Liver (tissue), 9 donors: ENCODE data around the gene TNFSF4. TPM values are rescaled to one million over a fixed set of nuclear protein-coding genes. Genes with fewer than 3 reads are reported as not detected.
"Not testable (repeated sequence)": the region's sequence is repeated elsewhere in the genome, so short reads cannot be mapped to it uniquely, and the experiment has no call there.

ENCODE experiments used
- DNase-seq: peaks from one replicate; pipeline ENCODE4 v3.0.0-alpha.2; 2017; ENCODE audit warnings: low spot score
- H3K27ac ChIP-seq, 2 donors: one replicate each; pipeline ENCODE4 v1.7.0; 2013; ENCODE audit warnings: inconsistent platforms in 2 of 2, low read length in 2 of 2, control low read depth in 1 of 2, low read depth in 1 of 2, mild to moderate bottlenecking in 1 of 2
- H3K27me3 ChIP-seq, 4 donors: one replicate each; pipeline versions ENCODE4 v1.6.1 to v1.7.0; 2013; ENCODE audit warnings: low read length in 3 of 4, inconsistent platforms in 1 of 4, mild to moderate bottlenecking in 1 of 4, moderate library complexity in 1 of 4; ENCODE audit not compliant: control insufficient read depth in 4 of 4, insufficient read depth in 4 of 4
- H3K36me3 ChIP-seq, 4 donors: one replicate each; pipeline versions ENCODE4 v1.6.1 to v1.7.0; 2013; ENCODE audit warnings: low read length in 3 of 4, mild to moderate bottlenecking in 3 of 4, low read depth in 1 of 4, moderate library complexity in 1 of 4; ENCODE audit not compliant: control insufficient read depth in 4 of 4, insufficient read depth in 3 of 4
- H3K4me1 ChIP-seq, 4 donors: one replicate each; pipeline versions ENCODE4 v1.6.1 to v1.7.0; 2013; ENCODE audit warnings: low read length in 3 of 4, mild to moderate bottlenecking in 3 of 4, moderate library complexity in 1 of 4; ENCODE audit not compliant: control insufficient read depth in 4 of 4, insufficient read depth in 4 of 4
- H3K4me3 ChIP-seq, 3 donors: one replicate each; pipeline versions ENCODE4 v1.6.1 to v1.7.0; 2013; ENCODE audit warnings: low read length in 3 of 3, control low read depth in 1 of 3, low read depth in 1 of 3, mild to moderate bottlenecking in 1 of 3
- H3K9ac ChIP-seq, 2 donors: one replicate each; pipeline ENCODE4 v1.7.0; 2013; ENCODE audit warnings: low read length in 2 of 2, mild to moderate bottlenecking in 2 of 2, moderate library complexity in 2 of 2, control low read depth in 1 of 2, low read depth in 1 of 2
- H3K9me3 ChIP-seq, 4 donors: one replicate each; pipeline versions ENCODE4 v1.6.1 to v1.7.0; 2013; ENCODE audit warnings: low read length in 3 of 4; ENCODE audit not compliant: control insufficient read depth in 4 of 4
- ATF3 ChIP-seq: IDR thresholded peaks from 2 replicates; pipeline ENCODE4 v1.6.1; 2016; ENCODE audit warnings: antibody characterized with exemption
- CTCF ChIP-seq: fragments of 150-350 bp; IDR thresholded peaks from 2 replicates; pipeline ENCODE4 v1.5.1; 2017; ENCODE audit warnings: improper control_type of control experiment, low read depth, low read length; ENCODE audit not compliant: missing input control
- EGR1 ChIP-seq, 2 donors: IDR thresholded peaks; 2 replicates each; pipeline ENCODE4 v1.6.1; 2016 to 2018; ENCODE audit warnings: antibody characterized with exemption in 2 of 2, low read depth in 2 of 2
- FOXA1 ChIP-seq: IDR thresholded peaks from 2 replicates; pipeline ENCODE4 v1.6.1; 2016; ENCODE audit warnings: antibody characterized with exemption
- FOXA2 ChIP-seq: IDR thresholded peaks from 2 replicates; pipeline ENCODE4 v1.6.1; 2016; ENCODE audit warnings: antibody characterized with exemption
- HNF4A ChIP-seq, 2 donors: conservative IDR thresholded peaks; 2 replicates each; pipeline ENCODE4 v1.6.1; 2016; ENCODE audit warnings: antibody characterized with exemption in 2 of 2, mild to moderate bottlenecking in 2 of 2
- HNF4G ChIP-seq: IDR thresholded peaks from 2 replicates; pipeline ENCODE4 v1.6.1; 2016; ENCODE audit warnings: antibody characterized with exemption
- JUND ChIP-seq, 2 donors: IDR thresholded peaks; 2 replicates each; pipeline ENCODE4 v1.6.1; 2016; ENCODE audit warnings: antibody characterized with exemption in 2 of 2
- MAX ChIP-seq: IDR thresholded peaks from 2 replicates; pipeline ENCODE4 v1.6.1; 2016; ENCODE audit warnings: antibody characterized with exemption
- NR2F2 ChIP-seq: IDR thresholded peaks from 2 replicates; pipeline ENCODE4 v1.6.1; 2016; ENCODE audit warnings: antibody characterized with exemption
- REST ChIP-seq: IDR thresholded peaks from 2 replicates; pipeline ENCODE4 v1.6.1; 2016; ENCODE audit warnings: antibody characterized with exemption, mild to moderate bottlenecking
- SP1 ChIP-seq: IDR thresholded peaks from 2 replicates; pipeline ENCODE4 v1.6.1; 2018; ENCODE audit warnings: antibody characterized with exemption, mild to moderate bottlenecking
- TAF1 ChIP-seq: conservative IDR thresholded peaks from 2 replicates; pipeline ENCODE4 v1.6.1; 2016; ENCODE audit warnings: antibody characterized with exemption, mild to moderate bottlenecking
- YY1 ChIP-seq: IDR thresholded peaks from 2 replicates; pipeline ENCODE4 v1.6.1; 2016; ENCODE audit warnings: antibody characterized with exemption, mild to moderate bottlenecking
- ZBTB33 ChIP-seq: IDR thresholded peaks from 2 replicates; pipeline ENCODE4 v1.6.1; 2016; ENCODE audit warnings: antibody characterized with exemption
- WGBS: extraction: QIAGEN DNeasy Blood & Tissue Kit; methylation state at CpG from one replicate; pipeline ENCODE4 v1.1.7; 2013; 5-methylcytosine and 5-hydroxymethylcytosine counted together
- polyA plus RNA-seq, 2 donors: library from polyadenylated mRNA; stranded (reverse) in 1 of 2; unstranded in 1 of 2; fragments of 200-250 nt in 1 of 2; fragments of >200 nt in 1 of 2; fragmentation: Nextera tagmentation in 1 of 2; extraction: Ambion mirVana in 1 of 2; gene quantifications; one replicate each; pipeline versions ENCODE4 v1.2.1 to v1.2.3, GENCODE V29; 2013 to 2015
- total RNA-seq, 2 donors: library from RNA; depleted of rRNA; stranded (reverse); fragments of >200 nt; gene quantifications; one replicate each; pipeline ENCODE4 v1.2.3, GENCODE V29; 2014
- donor health status: healthy.
- donor health status: healthy.
- donor health status: healthy.
- donor health status: healthy.
- donor health status: healthy.

TNFSF4 gene
- total and polyA plus RNA-seq, 4 donors: 0.18 to 2.1 (median 0.45) TPM

- Histone ChIP-seq H3K36me3 (no peaks in the 10 kb centered on the region), H3K4me3 (no peak overlapping the region), H3K9me3 (no peaks in the 10 kb centered on the region), H3K4me1 (no peaks in the 10 kb centered on the region), H3K27me3 (no peaks in the 10 kb centered on the region), H3K27ac (no peak overlapping the region), H3K9ac (no peak overlapping the region)
- 88% methylated on average over 3 of the region's 3 CpGs for WGBS
- TF ChIP-seq REST: no peak
- DNase-seq: no peak
Measured at GRCh38 chr1:173161510-173162221, 45.5 kb downstream of the TNFSF4 start.

GRCh38 chr1:173153964-173154363 lies 53.2 kb downstream of the TNFSF4 start:
- H3K4me3 ChIP-seq, DNase-seq, H3K9me3 ChIP-seq, H3K27me3 ChIP-seq, H3K27ac ChIP-seq, H3K9ac ChIP-seq, H3K4me1 ChIP-seq, H3K36me3 ChIP-seq: not testable (repeated sequence)
- 95% methylated on average over 9 of the region's 9 CpGs for WGBS

GRCh38 chr1:173153503-173153902 lies 53.6 kb downstream of the TNFSF4 start:
- Histone ChIP-seq H3K4me1 (no peaks in the 10 kb centered on the region), H3K4me3 (no peak overlapping the region), H3K9ac (no peak overlapping the region), H3K27me3 (no peaks in the 10 kb centered on the region), H3K36me3 (no peaks in the 10 kb centered on the region), H3K9me3 (peaks cover 0 to 3% (median 0%) of the 10 kb centered on the region in 4 donors), H3K27ac (no peak overlapping the region)
- no peak for TF ChIP-seq HNF4G
- no peak for TF ChIP-seq MAX
- TF ChIP-seq EGR1 (IDR thresholded peaks at IDR 0.05; ENCODE audit: low read depth in 2 of 2): no peak
- TF ChIP-seq TAF1: no peak
- no peak for TF ChIP-seq REST
- TF ChIP-seq YY1: no peak
- TF ChIP-seq HNF4A (conservative IDR thresholded peaks at IDR 0.05): no peak
- no peak for TF ChIP-seq NR2F2
- no peak for TF ChIP-seq FOXA1
- no peak for TF ChIP-seq ATF3
- no peak for TF ChIP-seq ZBTB33
- no peak for TF ChIP-seq SP1
- no peak for TF ChIP-seq FOXA2
- TF ChIP-seq JUND (IDR thresholded peaks at IDR 0.05): no peak
- TF ChIP-seq CTCF: no peak
- WGBS: 93% methylated on average over 4 of the region's 4 CpGs
- DNase-seq: no peak
